Kidney capillary endothelial cell (primary cell): Measurements from ENCODE around the gene OSGIN1.

Source experiments
- DNase-seq: peaks from one replicate; pipeline ENCODE4 v3.0.0-alpha.2; 2018; ENCODE audit warnings: low spot score

OSGIN1 gene, protein sequence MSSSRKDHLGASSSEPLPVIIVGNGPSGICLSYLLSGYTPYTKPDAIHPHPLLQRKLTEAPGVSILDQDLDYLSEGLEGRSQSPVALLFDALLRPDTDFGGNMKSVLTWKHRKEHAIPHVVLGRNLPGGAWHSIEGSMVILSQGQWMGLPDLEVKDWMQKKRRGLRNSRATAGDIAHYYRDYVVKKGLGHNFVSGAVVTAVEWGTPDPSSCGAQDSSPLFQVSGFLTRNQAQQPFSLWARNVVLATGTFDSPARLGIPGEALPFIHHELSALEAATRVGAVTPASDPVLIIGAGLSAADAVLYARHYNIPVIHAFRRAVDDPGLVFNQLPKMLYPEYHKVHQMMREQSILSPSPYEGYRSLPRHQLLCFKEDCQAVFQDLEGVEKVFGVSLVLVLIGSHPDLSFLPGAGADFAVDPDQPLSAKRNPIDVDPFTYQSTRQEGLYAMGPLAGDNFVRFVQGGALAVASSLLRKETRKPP

DNA sequence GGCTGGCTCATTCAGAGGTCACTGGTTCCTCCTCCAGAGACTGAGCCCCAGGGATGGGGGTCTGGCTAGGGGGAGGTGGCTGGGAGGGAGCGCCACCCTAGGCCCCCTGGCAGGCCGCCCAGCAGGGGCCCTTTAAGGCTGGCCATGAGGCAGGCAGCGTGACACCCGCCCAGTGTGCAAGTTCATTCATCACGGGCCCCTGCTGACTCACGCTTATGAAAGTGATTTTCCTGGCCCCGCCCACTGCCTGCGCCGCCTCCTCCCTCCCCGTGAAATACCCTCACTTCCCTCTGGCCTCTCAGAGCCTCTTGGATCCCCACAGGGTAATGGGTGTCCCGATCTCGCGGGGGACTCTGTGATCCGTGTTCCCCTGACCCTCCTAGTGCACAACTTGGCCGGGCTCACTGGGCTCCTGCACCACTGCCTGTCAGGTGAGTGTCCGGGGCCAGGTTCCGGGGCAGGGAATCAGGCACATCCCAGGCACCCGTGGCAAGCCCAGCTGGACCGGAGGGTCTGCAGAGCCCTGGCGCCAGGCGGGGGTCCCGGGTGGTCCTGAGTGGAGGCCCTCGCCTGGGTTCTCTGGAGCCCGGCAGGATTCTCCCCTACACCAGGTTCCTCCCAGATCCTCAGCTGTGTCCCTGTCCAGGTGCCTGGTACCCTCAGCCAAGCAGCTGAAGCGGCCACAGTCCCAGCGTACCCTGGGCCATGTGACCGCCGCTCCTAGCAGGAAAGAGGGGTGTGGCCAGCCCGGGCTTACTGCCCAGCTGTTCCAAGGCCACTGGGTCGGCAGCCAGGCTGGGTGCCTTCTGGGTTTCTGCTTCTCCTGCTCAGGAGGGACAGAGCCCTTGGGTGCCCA is at the start of gene OSGIN1:
OSGIN1 (plus strand) TSS at position 301 of the 856 bp plus-strand sequence. CDS start 4,432 bp downstream, outside the sequence.
- peak; percentile 87 for DNase-seq

GRCh38 chr16:83903751-83904150 is 49.3 kb upstream of the OSGIN1 start:
- no peak for DNase-seq

DNA sequence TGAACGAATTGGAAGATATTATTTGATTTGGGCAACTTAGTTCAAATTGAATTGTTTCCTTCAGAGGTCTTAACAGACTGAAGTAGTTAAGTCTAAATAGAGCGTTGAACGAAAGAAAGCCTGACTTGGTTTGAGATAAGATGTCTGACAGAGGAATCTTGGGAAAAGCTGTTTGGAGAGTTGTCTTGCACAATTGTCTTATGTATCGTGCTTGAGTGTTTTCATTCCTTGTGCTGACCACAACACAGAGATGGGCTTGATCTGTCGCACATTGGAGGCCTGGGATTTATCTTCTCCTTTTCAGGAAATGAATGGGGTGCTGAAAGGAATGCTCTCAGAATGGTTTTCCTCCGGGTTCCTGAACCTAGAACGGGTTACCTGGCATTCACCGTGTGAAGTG is 46.4 kb upstream of the OSGIN1 start:
- no peak for DNase-seq

GRCh38 chr16:83907111-83907510 is 45.9 kb upstream of the OSGIN1 start:
- no peak for DNase-seq

DNA sequence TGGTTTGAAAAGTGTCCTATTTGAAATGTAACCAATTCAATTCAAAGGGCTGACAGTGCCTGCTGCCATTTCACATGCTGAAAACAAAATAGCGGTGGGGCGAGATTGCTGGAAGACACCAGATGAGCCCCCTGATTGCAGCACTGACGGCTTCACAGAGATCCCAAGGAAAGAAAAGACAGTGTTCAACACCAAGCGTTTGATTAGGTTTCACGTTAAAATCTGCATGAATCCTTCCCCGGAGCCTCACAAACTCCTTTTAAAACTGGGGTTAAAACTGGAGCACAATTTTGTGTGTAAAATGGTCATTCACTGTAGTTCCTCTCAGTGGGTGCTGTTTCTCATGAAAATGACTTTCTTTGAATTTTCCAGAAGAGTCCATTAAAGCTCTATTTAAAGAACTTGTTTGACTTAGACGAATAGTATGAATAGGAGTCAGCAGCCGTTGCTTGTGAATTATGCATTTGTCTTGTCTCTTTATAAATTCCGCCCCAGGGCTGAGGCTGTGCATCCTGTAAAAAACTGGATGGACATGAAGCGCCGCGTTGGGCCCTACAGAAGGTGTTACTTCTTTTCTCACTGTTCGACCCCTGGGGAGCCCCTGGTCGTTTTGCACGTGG is 45.3 kb upstream of the OSGIN1 start:
- DNase-seq: no peak

DNA sequence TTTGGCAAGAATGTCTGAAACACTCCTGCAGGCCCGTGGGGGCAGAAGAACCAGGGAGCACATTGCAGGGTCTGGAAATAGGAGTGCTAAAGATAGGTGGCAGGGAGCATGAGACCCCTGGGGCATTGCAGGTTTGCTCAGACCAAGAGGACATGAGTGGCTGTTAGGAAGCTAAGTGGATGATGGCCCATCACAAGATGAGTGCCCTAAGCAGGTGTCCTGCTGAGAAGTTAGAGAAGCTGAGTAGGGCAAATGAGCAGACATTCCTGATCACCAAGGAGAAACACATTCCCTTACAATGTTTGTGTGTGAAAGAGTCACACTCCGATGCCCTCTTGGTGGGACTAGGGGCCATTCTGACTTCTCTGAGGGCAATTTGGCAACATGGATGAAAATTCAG is 44.2 kb upstream of the OSGIN1 start:
- no peak for DNase-seq

DNA sequence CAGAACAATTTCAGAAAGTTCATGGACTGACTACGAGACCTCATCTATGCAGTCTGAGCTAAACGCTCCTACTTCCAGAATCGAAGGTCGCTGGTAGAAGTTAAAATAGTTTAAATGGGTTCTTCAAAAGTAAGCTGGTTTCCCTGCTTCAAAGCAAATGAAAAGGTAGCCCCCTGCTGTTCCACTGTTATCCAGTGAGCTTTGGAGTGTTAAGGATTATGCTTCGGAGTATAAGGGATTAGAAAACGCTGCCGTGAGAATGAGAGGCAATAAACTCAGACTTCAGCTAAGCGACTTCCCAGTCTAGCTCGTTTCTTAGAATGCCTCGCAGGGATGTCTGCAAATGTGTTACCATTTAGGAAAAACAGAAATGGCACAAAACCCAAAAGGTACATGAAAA is 41.8 kb upstream of the OSGIN1 start:
- no peak for DNase-seq

DNA sequence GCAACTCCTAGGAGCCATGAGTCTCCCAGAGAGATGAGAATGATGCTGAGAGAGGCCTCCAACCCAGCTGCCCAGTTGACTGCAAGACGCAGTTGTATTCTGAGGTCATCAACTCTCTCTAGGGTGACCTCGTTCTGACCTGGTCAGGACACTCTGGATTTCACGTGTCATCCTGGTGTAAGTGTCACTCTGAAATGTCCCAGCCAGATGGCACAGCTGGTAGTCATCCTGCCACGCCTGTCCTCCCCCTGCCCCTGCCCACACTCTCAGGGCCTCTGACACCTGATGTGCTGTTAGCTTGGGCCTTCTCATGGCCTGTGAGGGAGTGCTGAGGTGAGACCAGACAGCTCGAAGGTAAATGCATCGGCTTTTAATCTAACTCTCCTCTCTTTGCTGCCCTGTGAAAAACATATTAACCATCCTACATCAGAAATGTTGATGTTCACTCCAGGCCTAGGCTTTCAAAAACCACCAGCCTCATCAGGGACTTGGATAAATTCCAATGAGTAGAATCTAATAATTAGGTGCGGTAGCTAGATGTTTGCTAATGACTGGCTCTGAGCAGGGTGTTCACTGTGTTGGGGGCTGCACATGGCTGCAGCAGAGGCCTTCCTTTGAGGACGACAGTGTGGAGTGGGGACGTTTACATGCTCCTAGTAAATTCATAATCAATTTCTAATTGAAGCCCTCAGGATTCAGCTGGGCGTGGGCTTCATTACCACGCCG is 40.4 kb upstream of the OSGIN1 start:
- no peak for DNase-seq

DNA sequence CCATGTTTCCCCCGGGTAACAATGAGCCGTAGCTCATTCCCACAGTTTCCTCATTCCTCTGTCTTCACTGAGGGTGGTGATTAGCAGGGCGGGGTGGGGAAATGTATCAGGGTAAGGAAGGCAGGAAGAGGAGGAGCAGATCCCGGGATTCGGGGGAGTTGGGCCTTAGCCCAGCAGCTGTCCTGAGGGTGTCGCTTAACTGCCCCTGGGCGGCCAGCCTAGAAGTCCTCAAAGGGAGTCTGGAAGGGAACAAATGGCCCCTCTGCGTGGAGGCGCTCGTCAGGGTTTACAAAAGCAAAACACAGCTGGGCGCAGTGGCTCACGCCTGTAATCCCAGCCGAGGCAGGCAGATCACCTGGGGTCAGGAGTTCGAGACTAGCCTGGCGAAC is 39.8 kb upstream of the OSGIN1 start:
- no peak for DNase-seq

- DNase-seq: no peak
Measured at GRCh38 chr16:83914091-83914710, 38.8 kb upstream of the OSGIN1 start.

GRCh38 chr16:83915081-83915480 is 38.0 kb upstream of the OSGIN1 start:
- no peak for DNase-seq

DNA sequence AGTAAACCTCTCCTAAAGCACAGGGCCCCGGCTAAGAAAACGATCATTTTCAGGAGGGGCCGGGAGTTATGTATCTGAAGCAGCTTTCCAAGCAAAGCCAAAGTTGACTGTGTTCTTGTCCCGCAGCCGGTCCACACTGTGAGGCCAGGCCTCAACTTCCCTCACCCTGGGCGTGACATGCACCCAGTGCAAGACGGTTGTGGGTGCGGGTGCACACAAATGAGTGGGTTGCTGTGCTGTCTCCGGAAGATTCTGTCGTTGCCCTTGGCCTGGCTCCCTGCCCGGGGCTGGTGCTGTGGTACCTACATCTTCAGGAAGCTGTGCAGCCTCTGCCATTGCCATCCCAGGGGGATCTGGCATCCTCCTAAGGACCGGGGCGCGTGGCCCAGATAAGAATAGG is 37.5 kb upstream of the OSGIN1 start:
- DNase-seq: no peak

- no peak for DNase-seq
Measured at GRCh38 chr16:83917152-83918120, 35.6 kb upstream of the OSGIN1 start.

- DNase-seq: no peak
Measured at GRCh38 chr16:83920894-83921491, 32.0 kb upstream of the OSGIN1 start.

GRCh38 chr16:83923581-83924365 is 29.3 kb upstream of the OSGIN1 start:
- DNase-seq: no peak

DNA sequence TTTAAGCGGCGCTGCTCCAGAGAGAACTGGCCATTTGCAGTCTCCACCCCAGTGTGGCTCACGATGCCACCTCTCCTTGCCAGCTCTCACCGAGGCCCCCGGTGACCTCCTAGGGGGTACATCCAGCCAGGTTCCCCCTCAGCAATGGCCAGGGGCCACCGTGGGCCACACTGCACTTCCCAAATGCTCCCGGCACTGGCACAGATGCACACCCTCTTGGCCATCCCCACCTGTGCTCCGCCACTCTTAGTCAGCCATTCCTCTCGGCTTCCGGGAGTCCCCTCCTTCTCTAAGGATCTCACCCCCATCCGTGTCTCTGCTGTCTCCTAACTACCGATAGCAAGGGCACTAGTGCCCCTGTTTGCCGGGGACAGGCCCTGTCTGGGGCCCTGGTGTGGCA is 28.4 kb upstream of the OSGIN1 start:
- no peak for DNase-seq

DNA sequence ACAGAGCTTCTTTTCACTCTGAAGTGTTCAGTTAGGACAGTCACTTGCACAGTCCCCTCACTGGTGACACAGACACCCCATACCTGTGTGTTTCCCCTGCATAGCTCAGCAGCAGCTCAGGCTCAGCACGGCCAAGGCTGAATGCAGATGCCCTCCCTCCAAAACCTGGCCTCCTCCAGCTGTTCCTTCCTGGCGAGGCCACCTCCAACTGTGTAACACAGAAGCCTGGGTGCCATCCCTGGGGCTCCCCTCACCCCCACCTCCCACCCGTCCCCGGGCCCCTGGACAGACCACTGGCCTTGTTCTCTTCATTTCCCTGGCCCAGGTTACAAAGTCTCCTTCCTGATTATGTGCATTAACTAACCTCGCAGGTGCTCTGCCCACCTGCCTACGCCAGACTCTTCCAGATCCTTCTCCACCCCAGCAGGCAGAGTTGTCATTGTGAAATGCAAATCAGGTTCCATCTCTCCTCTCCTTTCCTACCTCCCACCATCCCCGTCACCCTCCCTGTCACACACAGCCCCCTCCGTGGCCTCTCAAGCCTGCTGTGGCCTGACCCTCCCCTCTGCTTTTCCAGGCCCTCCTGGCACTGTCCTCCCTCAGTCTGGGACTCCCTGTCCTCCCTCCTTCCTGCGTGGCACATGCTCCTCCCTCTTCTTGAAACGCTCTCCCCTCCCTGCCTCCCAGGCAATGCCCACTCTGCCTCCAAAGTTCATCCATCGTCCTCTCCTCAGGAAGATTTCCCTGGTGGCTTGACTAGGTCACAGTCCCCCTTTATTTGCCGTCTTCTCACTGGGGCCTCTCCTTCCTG is 27.7 kb upstream of the OSGIN1 start:
- DNase-seq: no peak
